Smooth muscle cell of the brain vasculature (primary cell): ENCODE results near the gene PRRC2A.

Experiments
- DNase-seq: peaks from one replicate; pipeline ENCODE4 v3.0.0-alpha.2; 2012; ENCODE audit warnings: low read depth, low spot score

Gene PRRC2A

GRCh38 chr6:31651602-31652191 lies 31.2 kb downstream of the PRRC2A start:
- no peak for DNase-seq

DNA sequence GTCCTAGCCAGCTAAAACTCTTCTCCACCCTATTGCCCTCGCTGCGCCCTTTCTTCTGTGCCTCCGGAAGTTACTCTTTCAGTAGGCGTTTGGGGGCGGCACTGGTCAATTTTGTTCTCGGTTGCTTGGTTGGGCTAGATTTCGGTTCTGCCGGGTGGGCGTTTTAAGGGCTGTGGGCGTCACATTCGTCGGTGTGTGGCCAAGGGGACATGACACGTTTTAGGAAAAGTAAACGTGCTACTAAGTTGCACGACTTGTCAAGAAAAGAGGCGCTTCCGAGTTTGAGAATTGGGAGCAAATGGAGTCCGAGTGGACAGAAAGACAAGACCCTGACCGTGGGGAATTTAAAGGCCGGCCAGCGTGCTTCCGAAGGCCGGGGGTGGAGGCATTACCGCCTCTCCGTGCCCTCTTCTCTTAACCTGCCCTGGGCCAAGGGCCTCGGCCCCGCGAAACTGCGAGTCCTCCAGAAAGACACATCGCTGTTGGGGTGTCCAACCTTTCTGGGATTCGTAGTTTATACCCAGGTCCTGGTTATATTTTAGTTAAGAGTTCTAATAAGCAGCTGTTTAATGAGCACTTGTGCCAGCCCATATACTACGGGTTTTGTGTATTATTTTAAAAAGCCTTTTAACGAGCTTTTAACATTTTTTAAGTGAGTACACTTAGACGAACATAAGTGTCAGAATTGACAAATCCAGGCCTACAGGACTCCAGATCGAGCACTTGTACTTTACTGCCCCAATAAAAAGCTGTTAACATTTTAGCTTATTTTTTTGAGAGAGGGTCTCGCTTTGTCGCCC lies 32.6 kb downstream of the PRRC2A start:
- no peak for DNase-seq

- DNase-seq, result no peak
Observed at GRCh38 chr6:31654574-31655348, 34.2 kb downstream of the PRRC2A start.

- DNase-seq, result no peak
Observed at GRCh38 chr6:31655349-31656237, 35.1 kb downstream of the PRRC2A start, which contains the start of gene APOM. Gene APOM, plus strand, starts transcription at chr6:31655894. Its CDS starts 73 bp downstream, at chr6:31655967.

DNA sequence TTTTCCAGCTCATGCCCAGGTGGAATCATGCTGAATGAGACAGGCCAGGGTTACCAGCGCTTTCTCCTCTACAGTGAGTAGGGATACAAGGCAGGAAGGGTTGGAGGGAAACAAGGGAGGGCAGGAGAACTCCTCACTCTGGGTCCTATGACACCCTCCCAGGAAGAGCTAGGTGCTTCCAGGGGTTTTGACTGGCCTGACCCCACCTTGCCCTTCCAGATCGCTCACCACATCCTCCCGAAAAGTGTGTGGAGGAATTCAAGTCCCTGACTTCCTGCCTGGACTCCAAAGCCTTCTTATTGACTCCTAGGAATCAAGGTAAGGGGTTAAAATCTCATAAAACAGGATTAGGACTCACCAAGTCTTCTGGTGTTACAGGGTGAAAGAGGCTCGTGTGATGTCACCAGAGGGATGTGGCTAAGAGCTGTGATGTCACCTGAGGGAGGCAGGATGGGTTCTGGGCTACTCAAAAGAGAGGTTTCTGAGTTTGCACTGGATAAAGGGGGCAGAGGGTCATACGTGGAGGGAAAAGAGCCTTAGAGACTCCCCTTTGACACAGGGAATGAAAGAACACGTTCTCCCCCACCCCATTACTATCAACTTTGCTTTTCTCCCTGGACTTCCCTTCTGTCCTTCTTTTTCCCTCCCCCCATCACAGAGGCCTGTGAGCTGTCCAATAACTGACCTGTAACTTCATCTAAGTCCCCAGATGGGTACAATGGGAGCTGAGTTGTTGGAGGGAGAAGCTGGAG lies 37.1 kb downstream of the PRRC2A start:
- DNase-seq, result no peak

GRCh38 chr6:31658158-31658688 lies 37.7 kb downstream of the PRRC2A start:
- no peak for DNase-seq

DNA sequence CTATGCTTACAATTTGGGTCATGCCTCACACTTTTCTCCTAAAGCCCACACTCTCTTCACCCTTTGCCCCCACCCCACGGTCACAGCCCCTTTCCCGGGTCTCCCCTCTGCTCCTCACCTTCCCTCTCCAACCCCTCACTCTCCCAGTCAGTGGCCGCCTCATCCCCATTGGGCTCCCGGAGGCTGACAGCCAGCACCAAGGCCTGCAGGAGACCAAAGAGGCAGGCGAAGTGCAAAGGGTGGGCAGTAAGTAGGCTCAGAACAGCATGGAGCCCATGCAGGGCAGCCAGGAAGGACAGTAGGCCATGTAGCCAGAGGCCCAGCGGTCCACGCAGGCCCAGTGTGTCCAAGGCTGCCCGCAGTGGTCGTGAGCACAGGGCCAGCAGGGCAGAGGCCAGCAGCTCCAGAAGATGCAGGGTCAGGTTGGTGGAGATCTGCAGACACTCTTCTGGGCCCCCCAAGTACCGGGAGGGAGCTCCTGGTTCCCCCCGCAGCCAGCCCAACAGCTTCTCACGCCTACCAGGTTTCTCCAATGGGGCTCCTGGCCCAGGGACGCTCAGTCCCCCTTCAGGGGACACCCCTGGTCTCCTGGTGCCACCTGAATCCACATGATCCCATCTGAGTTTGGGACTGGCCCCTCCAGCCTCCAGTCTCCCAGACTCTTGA lies 38.6 kb downstream of the PRRC2A start:
- no peak for DNase-seq

GRCh38 chr6:31659649-31660380 lies 39.3 kb downstream of the PRRC2A start:
- no peak for DNase-seq

DNA sequence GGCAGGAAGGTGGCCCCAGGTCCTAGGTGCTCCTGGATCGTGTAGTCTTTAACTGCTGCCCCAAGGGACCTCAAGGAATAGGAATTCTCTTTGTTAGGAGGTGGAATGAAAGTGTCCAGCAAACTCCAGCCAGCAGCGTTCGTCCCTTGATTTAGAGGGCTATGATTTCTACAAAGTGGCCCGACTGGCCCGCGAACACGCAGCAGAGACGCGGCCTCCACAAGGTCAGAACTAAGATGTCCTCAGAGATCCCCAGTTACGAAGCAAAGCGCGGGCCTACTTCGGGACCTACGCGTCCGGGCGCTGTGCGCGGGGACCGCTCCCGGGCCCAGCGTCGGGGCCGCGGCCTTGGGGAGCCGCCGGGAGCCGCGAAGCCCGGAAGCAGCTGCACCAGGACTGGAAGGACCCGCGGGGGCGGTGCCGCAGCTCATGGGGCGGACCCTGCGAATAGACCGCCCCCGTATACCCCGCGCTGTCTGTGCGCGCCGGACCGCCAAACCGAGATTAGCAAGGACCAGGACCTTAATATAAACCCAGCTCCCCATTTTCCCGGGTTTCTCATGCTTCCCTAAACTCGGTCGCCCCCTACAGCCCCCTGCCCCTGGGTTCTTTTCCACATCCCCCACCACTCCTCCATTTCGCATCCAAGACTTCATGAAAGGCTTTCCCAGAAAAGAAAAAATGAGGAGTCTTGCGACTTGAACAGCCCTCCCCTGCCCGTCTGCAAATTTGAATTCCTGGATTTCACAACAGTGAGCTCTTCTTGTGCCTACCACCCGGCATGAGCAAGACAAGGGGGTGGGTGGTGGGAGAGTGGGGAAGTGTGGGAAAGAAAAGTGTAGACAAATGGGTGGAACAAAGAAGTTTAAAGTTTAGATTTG lies 40.1 kb downstream of the PRRC2A start, which contains the start of gene C6orf47:
Gene C6orf47, minus strand, starts transcription at position 398 of the 881 bp plus-strand sequence. CDS start 831 bp downstream, outside the sequence.
- DNase-seq, result peak; percentile 51

- no peak for DNase-seq
Observed at GRCh38 chr6:31661262-31662123, 41.0 kb downstream of the PRRC2A start.

GRCh38 chr6:31662124-31662723 lies 41.7 kb downstream of the PRRC2A start:
- DNase-seq, result no peak

DNA sequence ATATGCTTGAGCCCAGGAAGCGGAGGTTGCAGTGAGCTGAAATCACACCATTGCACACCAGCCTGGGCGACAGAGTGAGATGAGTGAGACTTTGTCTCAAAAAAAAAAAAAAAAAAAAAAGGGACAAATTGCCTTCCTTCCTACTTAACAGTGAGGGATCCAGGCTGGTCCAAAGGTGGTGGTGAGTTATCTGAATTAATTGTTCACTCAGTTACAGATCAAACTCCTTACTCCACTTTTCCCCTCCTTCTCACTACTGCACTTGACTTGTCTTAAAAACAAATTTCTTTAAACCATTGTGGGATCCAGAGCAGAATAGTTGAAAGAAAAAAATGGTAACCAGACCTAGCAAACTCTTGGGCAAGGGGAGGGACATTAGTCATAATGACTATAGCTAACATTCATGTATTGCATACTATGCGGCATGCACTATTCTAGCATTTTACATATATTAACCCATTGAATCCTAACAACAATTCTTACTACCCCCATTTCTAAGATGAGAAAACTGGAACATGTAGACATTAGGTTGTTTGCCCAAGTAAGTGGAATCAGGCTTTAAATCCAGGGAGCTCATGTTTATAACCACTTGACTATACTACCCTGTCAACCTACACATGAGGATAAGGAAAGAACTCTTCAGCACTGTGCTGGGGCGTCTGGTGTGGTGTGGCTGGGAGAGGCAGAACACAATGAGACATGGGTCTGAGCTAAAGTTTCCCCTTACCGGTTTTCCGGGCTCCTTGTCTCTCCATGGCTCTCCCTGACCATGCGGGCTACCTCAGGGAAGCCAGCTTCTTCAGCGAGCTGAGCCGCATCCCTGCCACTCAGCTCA lies 42.8 kb downstream of the PRRC2A start:
- DNase-seq, result no peak

GRCh38 chr6:31663961-31664789 lies 43.7 kb downstream of the PRRC2A start:
- peak; percentile 23 for DNase-seq

DNA sequence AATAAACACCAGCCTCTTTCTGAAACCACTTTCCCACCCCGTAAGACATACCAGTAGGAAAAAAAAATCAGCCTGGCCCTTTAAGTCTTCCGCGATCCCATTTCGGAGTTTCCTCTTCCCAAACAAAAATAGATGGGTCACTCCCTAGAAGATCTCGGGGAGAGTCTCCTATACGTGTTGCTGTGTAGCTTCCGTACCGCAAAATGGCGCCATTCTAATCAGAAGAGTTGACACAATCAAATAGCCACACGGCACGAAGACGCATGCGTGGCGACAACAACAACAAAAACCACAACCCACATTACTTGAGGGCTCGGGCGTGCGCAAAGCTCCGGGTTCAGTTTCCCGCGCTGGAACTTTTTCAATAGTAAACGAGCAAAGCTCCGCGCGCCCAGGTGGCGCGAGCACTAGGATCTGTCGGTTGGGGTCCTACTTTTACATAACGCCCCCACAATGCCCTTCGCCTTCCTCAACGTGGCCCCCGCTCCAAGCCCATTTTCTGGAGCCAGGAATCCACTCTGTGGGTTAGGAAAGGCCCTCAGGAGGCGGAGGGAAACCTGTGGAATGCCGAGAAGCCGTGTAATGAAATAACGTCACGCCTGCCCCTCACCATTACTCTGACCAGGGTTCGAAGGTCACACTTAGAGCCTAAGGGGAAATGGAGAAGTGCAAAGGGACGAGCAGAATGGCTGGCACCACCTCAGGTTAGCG lies 44.4 kb downstream of the PRRC2A start, which contains the start of gene GPANK1:
Gene GPANK1, minus strand, starts transcription at position 208 of the 711 bp plus-strand sequence. CDS start 519 bp downstream, outside the sequence.
- DNase-seq, result peak; percentile 84
